Astrocyte (in vitro differentiated cells and primary cell): ENCODE data around the gene RAB40C. TPM values are rescaled to one million over a fixed set of nuclear protein-coding genes. Genes with fewer than 3 reads are reported as not detected.
A peak's percentile ranks its signal among the peaks of the same experiment; 100 is the strongest.

Source experiments
- DNase-seq: peaks from one replicate; pipeline ENCODE4 v3.0.0-alpha.2; 2010; ENCODE audit warnings: low read depth
- FAIRE-seq: peaks from 2 replicates; lab custom pipeline; 2011; peaks lifted over from hg19 to GRCh38; lab: Jason Lieb, UNC
- H2AFZ ChIP-seq: 2 replicates; pipeline ENCODE4 v1.6.0; 2012; ENCODE audit warnings: low read depth, low read length, inconsistent platforms
- H3K27ac ChIP-seq: 2 replicates; pipeline ENCODE4 v1.5.1; 2011; ENCODE audit warnings: low read depth, low read length, inconsistent platforms
- H3K27me3 ChIP-seq: 2 replicates; pipeline ENCODE4 v1.6.0; 2011; ENCODE audit warnings: low read length, inconsistent platforms; ENCODE audit not compliant: insufficient read depth
- H3K36me3 ChIP-seq: 2 replicates; pipeline ENCODE4 v1.5.1; 2011; ENCODE audit warnings: low read length, inconsistent platforms; ENCODE audit not compliant: insufficient read depth
- H3K4me1 ChIP-seq: 2 replicates; pipeline ENCODE4 v1.5.1; 2011; ENCODE audit warnings: low read length, inconsistent platforms; ENCODE audit not compliant: insufficient read depth
- H3K4me2 ChIP-seq: 2 replicates; pipeline ENCODE4 v1.6.0; 2012; ENCODE audit warnings: low read length, inconsistent platforms
- H3K4me3 ChIP-seq: 2 replicates; pipeline ENCODE4 v1.5.1; 2011; ENCODE audit warnings: low read depth, mild to moderate bottlenecking, low read length, inconsistent platforms; ENCODE audit not compliant: insufficient read depth
- H3K79me2 ChIP-seq: 2 replicates; pipeline ENCODE4 v1.6.0; 2012; ENCODE audit warnings: mild to moderate bottlenecking, low read length, inconsistent platforms; ENCODE audit not compliant: insufficient read depth
- H3K9ac ChIP-seq: 2 replicates; pipeline ENCODE4 v1.6.0; 2012; ENCODE audit warnings: mild to moderate bottlenecking, low read length, inconsistent platforms
- H3K9me3 ChIP-seq: 2 replicates; pipeline ENCODE4 v1.5.1; 2012; ENCODE audit warnings: low read depth, mild to moderate bottlenecking, low read length, inconsistent platforms; ENCODE audit not compliant: insufficient read depth
- H4K20me1 ChIP-seq: 2 replicates; pipeline ENCODE4 v1.6.0; 2012; ENCODE audit warnings: low read length, inconsistent platforms; ENCODE audit not compliant: insufficient read depth
- H3K27ac Mint-ChIP-seq: one replicate; pipeline ENCODE4 v1.8.0; 2021; ENCODE audit warnings: mild to moderate bottlenecking, mixed read lengths; ENCODE audit not compliant: unreplicated experiment
- H3K27me3 Mint-ChIP-seq: one replicate; pipeline ENCODE4 v1.8.0; 2021; ENCODE audit warnings: low read depth, mixed read lengths; ENCODE audit not compliant: unreplicated experiment
- H3K36me3 Mint-ChIP-seq: one replicate; pipeline ENCODE4 v1.8.0; 2021; ENCODE audit warnings: low read depth, mixed read lengths; ENCODE audit not compliant: unreplicated experiment
- H3K4me1 Mint-ChIP-seq: one replicate; pipeline ENCODE4 v1.8.0; 2021; ENCODE audit warnings: low read depth, mixed read lengths; ENCODE audit not compliant: unreplicated experiment
- H3K4me3 Mint-ChIP-seq: one replicate; pipeline ENCODE4 v1.8.0; 2021; ENCODE audit warnings: mild to moderate bottlenecking, moderate library complexity, mixed read lengths; ENCODE audit not compliant: unreplicated experiment
- H3K9me3 Mint-ChIP-seq: one replicate; pipeline ENCODE4 v1.8.0; 2021; ENCODE audit warnings: mild to moderate bottlenecking, mixed read lengths; ENCODE audit not compliant: unreplicated experiment
- EZH2 ChIP-seq: IDR thresholded peaks from 2 replicates; pipeline ENCODE4 v1.6.1; 2012; ENCODE audit warnings: mild to moderate bottlenecking, low read length, inconsistent platforms; ENCODE audit not compliant: insufficient read depth
- total RNA-seq: library from RNA; stranded (reverse); gene quantifications from 2 replicates; pipeline ENCODE4 v1.2.1, GENCODE V29; 2021
- TF ChIP-seq, protein P1 (sequence below): IDR thresholded peaks from 2 replicates; pipeline ENCODE4 v1.5.1; 2011; ENCODE audit warnings: low read depth, mild to moderate bottlenecking, inconsistent platforms, low read length, moderate library complexity; ENCODE audit not compliant: insufficient read depth

Gene RAB40C
- total RNA-seq, 1 donor from 2014 or later, result 13.0 TPM

- peaks cover 68% of the 10 kb centered on the region for H3K79me2 ChIP-seq
- no peak overlapping the region for H2AFZ ChIP-seq
- Mint-ChIP-seq H3K9me3 (no peaks in the 10 kb centered on the region), H3K27me3 (no peaks in the 10 kb centered on the region), H3K36me3 (peaks cover 12% of the 10 kb centered on the region), H3K4me1 (peaks cover 6% of the 10 kb centered on the region), H3K4me3 (no peak overlapping the region), H3K27ac (no peak overlapping the region)
- FAIRE-seq (no peak), DNase-seq (no peak)
- H3K9me3 ChIP-seq, result no peaks in the 10 kb centered on the region
- no peak overlapping the region for H3K9ac ChIP-seq
- TF ChIP-seq, protein P1, sequence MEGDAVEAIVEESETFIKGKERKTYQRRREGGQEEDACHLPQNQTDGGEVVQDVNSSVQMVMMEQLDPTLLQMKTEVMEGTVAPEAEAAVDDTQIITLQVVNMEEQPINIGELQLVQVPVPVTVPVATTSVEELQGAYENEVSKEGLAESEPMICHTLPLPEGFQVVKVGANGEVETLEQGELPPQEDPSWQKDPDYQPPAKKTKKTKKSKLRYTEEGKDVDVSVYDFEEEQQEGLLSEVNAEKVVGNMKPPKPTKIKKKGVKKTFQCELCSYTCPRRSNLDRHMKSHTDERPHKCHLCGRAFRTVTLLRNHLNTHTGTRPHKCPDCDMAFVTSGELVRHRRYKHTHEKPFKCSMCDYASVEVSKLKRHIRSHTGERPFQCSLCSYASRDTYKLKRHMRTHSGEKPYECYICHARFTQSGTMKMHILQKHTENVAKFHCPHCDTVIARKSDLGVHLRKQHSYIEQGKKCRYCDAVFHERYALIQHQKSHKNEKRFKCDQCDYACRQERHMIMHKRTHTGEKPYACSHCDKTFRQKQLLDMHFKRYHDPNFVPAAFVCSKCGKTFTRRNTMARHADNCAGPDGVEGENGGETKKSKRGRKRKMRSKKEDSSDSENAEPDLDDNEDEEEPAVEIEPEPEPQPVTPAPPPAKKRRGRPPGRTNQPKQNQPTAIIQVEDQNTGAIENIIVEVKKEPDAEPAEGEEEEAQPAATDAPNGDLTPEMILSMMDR, result no peak
- no peak for TF ChIP-seq EZH2
- H3K4me2 ChIP-seq, result no peak overlapping the region
- H4K20me1 ChIP-seq, result peaks cover 66% of the 10 kb centered on the region
- no peak overlapping the region for H3K27ac ChIP-seq
- H3K27me3 ChIP-seq, result no peaks in the 10 kb centered on the region
- H3K4me3 ChIP-seq, result no peak overlapping the region
- peaks cover 8% of the 10 kb centered on the region for H3K4me1 ChIP-seq
- H3K36me3 ChIP-seq, result no peaks in the 10 kb centered on the region
Measured at GRCh38 chr16:593406-593805, 3.5 kb downstream of the RAB40C start.

DNA sequence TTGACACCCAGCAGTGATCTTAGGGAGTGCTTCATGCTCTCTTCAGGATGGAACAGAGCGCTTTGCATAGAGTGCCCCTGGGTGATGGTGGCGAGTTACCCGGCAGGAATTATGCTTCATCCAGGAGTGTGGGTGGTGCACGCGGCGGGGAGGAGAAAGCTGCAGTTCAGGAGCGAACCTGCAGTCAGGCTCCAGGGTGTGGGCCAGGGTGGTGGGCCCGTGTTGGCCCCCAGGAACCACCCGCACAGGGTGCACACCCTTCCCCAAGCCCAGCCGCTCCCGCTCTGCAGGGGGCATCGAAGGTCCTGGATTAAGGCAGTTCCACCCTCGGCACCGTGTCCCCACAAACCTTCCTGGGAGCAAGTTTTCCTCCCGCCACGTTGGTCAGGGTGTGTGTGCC lies 3.9 kb downstream of the RAB40C start:
- H3K9ac ChIP-seq, result no peak overlapping the region
- FAIRE-seq (no peak), DNase-seq (no peak)
- no peaks in the 10 kb centered on the region for H3K9me3 ChIP-seq
- Mint-ChIP-seq H3K36me3 (peaks cover 12% of the 10 kb centered on the region), H3K27ac (peak overlapping the region; percentile 18), H3K9me3 (no peaks in the 10 kb centered on the region), H3K4me1 (peaks cover 6% of the 10 kb centered on the region), H3K4me3 (no peak overlapping the region), H3K27me3 (no peaks in the 10 kb centered on the region)
- H2AFZ ChIP-seq, result no peak overlapping the region
- peaks cover 69% of the 10 kb centered on the region for H4K20me1 ChIP-seq
- no peak overlapping the region for H3K27ac ChIP-seq
- no peaks in the 10 kb centered on the region for H3K36me3 ChIP-seq
- H3K4me2 ChIP-seq, result no peak overlapping the region
- no peak overlapping the region for H3K4me3 ChIP-seq
- no peaks in the 10 kb centered on the region for H3K27me3 ChIP-seq
- TF ChIP-seq, protein P1, result no peak
- peaks cover 68% of the 10 kb centered on the region for H3K79me2 ChIP-seq
- peaks cover 8% of the 10 kb centered on the region for H3K4me1 ChIP-seq

GRCh38 chr16:595094-595528 lies 5.2 kb downstream of the RAB40C start:
- no peak overlapping the region for H3K9ac ChIP-seq
- Mint-ChIP-seq H3K27ac (no peak overlapping the region), H3K27me3 (no peaks in the 10 kb centered on the region), H3K4me1 (peaks cover 6% of the 10 kb centered on the region), H3K36me3 (peaks cover 15% of the 10 kb centered on the region), H3K9me3 (no peaks in the 10 kb centered on the region), H3K4me3 (no peak overlapping the region)
- no peak overlapping the region for H3K27ac ChIP-seq
- H3K9me3 ChIP-seq, result no peaks in the 10 kb centered on the region
- FAIRE-seq, result no peak
- H3K4me2 ChIP-seq, result no peak overlapping the region
- H3K4me1 ChIP-seq, result peaks cover 8% of the 10 kb centered on the region
- no peaks in the 10 kb centered on the region for H3K27me3 ChIP-seq
- no peak overlapping the region for H2AFZ ChIP-seq
- TF ChIP-seq EZH2, result no peak
- TF ChIP-seq, protein P1, result no peak
- H3K79me2 ChIP-seq, result peaks cover 74% of the 10 kb centered on the region
- no peak overlapping the region for H3K4me3 ChIP-seq
- no peak for DNase-seq
- no peaks in the 10 kb centered on the region for H3K36me3 ChIP-seq
- peaks cover 75% of the 10 kb centered on the region for H4K20me1 ChIP-seq
